GM12878 (cell line): ENCODE measurements around the gene PSORS1C2. TPM values are rescaled to one million over a fixed set of nuclear protein-coding genes. Genes with fewer than 3 reads are reported as not detected.

Source experiments
- ATAC-seq: fragments of 200-7000 bp; cut with Tn5 transposase; 3 replicates; pipeline ENCODE4 v1.9.1; 2020; ENCODE audit warnings: mild to moderate bottlenecking, moderate library complexity
- BruUV-seq: library from RNA; stranded (reverse); fragments of 400-500 nt; replicated peaks from 2 replicates; lab custom pipeline; 2021; lab: Mats Ljungman, UMichigan
- CTCF ChIA-PET: fragments of 300-600 bp; sonication (Branson Sonifier 250); formaldehyde crosslinking; extraction: SDS; loops from one replicate; lab custom pipeline; 2021; ENCODE audit warnings: inconsistent platforms; lab: Yijun Ruan, JAX
- POLR2A ChIA-PET: fragments of 350-600 bp; formaldehyde crosslinking; extraction: SDS; loops from one replicate; lab custom pipeline; 2021; ENCODE audit warnings: inconsistent platforms; lab: Charles Lee
- RAD21 ChIA-PET: fragments of 300-600 bp; sonication (Branson Sonifier 250); formaldehyde crosslinking; loops from one replicate; lab custom pipeline; 2023; ENCODE audit warnings: antibody characterized with exemption; ENCODE audit not compliant: unreplicated experiment; lab: Charles Lee
- SMC1A ChIA-PET: fragments of 300-600 bp; sonication (Branson Sonifier 250); formaldehyde crosslinking; loops from one replicate; lab custom pipeline; 2023; ENCODE audit not compliant: unreplicated experiment, uncharacterized antibody; lab: Charles Lee
- DNase-seq: peaks from one replicate; pipeline ENCODE4 v3.0.0-alpha.2; 2011; ENCODE audit warnings: low read depth, low spot score
- FAIRE-seq: peaks from 3 replicates; lab custom pipeline; 2011; peaks lifted over from hg19 to GRCh38; lab: Jason Lieb, UNC
- H2AFZ ChIP-seq: 2 replicates; pipeline ENCODE4 v1.6.0; 2011; ENCODE audit warnings: low read depth, low read length, control low read depth; ENCODE audit not compliant: control insufficient read depth
- H3K27ac ChIP-seq: 2 replicates; pipeline ENCODE4 v1.5.1; 2011; ENCODE audit warnings: control low read depth; ENCODE audit not compliant: control insufficient read depth, insufficient read depth
- H3K27me3 ChIP-seq, 2 experiments: replicated peaks in 1 of 2; 2 replicates each; pipeline versions ENCODE4 v1.6.0 to v1.6.1; 2011; ENCODE audit warnings: low read length in 1 of 2; ENCODE audit not compliant: control insufficient read depth in 2 of 2, insufficient read depth in 2 of 2
- H3K36me3 ChIP-seq, 2 experiments: 2 replicates each; pipeline ENCODE4 v1.5.1; 2011; ENCODE audit warnings: low read length in 1 of 2; ENCODE audit not compliant: control insufficient read depth in 2 of 2, insufficient read depth in 2 of 2
- H3K4me1 ChIP-seq: 2 replicates; pipeline ENCODE4 v1.6.1; 2011; ENCODE audit warnings: mild to moderate bottlenecking, low read length, moderate library complexity, mixed read lengths; ENCODE audit not compliant: control insufficient read depth, insufficient read depth
- H3K4me2 ChIP-seq: 2 replicates; pipeline ENCODE4 v1.6.0; 2011; ENCODE audit warnings: control low read depth; ENCODE audit not compliant: control insufficient read depth, insufficient read depth
- H3K4me3 ChIP-seq: fragments of 200-600 bp; sonication (generic); 2 replicates; pipeline ENCODE4 v1.5.1; 2016
- H3K79me2 ChIP-seq: 2 replicates; pipeline ENCODE4 v1.6.0; 2011; ENCODE audit warnings: low read length; ENCODE audit not compliant: control insufficient read depth, insufficient read depth
- H3K9ac ChIP-seq: 2 replicates; pipeline ENCODE4 v1.8.0; 2011; ENCODE audit warnings: low read length, control low read depth, mixed read lengths; ENCODE audit not compliant: control insufficient read depth, insufficient read depth
- H3K9me3 ChIP-seq: replicated peaks from 3 replicates; pipeline ENCODE4 v1.5.1; 2011; ENCODE audit warnings: mild to moderate bottlenecking, low read length; ENCODE audit not compliant: control insufficient read depth, insufficient read depth
- H4K20me1 ChIP-seq: 2 replicates; pipeline ENCODE4 v1.6.0; 2011; ENCODE audit not compliant: control insufficient read depth, insufficient read depth
- BACH1 ChIP-seq: fragments of 450-650 bp; IDR thresholded peaks from 2 replicates; pipeline ENCODE4 v1.6.1; 2017; ENCODE audit warnings: mild to moderate bottlenecking, borderline replicate concordance
- ETV6 ChIP-seq, 2 experiments: fragments of 450-650 bp in 1 of 2; IDR thresholded peaks in 1 of 2; conservative IDR thresholded peaks in 1 of 2; 2 replicates each; pipeline ENCODE4 v1.6.1; 2014; ENCODE audit warnings: antibody characterized with exemption in 1 of 2, borderline replicate concordance in 1 of 2, low read depth in 1 of 2, mild to moderate bottlenecking in 1 of 2, moderate library complexity in 1 of 2
- FOS ChIP-seq: IDR thresholded peaks from 3 replicates; pipeline ENCODE4 v1.6.1; 2011; ENCODE audit warnings: borderline replicate concordance; ENCODE audit not compliant: insufficient read length; ENCODE audit errors: extremely low read depth
- JUNB ChIP-seq: IDR thresholded peaks from 2 replicates; pipeline ENCODE4 v1.6.1; 2016; ENCODE audit warnings: antibody characterized with exemption, mild to moderate bottlenecking
- MLLT1 ChIP-seq: fragments of 450-650 bp; IDR thresholded peaks from 2 replicates; pipeline ENCODE4 v1.6.1; 2016; ENCODE audit warnings: mild to moderate bottlenecking
- NFIC ChIP-seq: IDR thresholded peaks from 2 replicates; pipeline ENCODE4 v1.6.1; 2012; ENCODE audit warnings: low read depth, mild to moderate bottlenecking, inconsistent platforms, low read length, moderate library complexity
- NR2C2 ChIP-seq: IDR thresholded peaks from 2 replicates; pipeline ENCODE4 v1.6.1; 2011; ENCODE audit warnings: borderline replicate concordance, low read depth; ENCODE audit not compliant: control insufficient read depth, insufficient read length
- RCOR1 ChIP-seq: conservative IDR thresholded peaks from 2 replicates; pipeline ENCODE4 v1.6.1; 2012; ENCODE audit warnings: low read depth, low read length, improper control_type of control experiment
- SMAD1 ChIP-seq: fragments of 450-650 bp; IDR thresholded peaks from 2 replicates; pipeline ENCODE4 v1.6.1; 2018; ENCODE audit warnings: mild to moderate bottlenecking, low read depth; ENCODE audit not compliant: partially characterized antibody
- WGBS: methylation state at CpG from one replicate; pipeline ENCODE4 v1.1.6; 2016; ENCODE audit warnings: low lambda C conversion rate; ENCODE audit not compliant: insufficient replicate concordance, insufficient coverage; ENCODE audit errors: missing lambda C conversion rate; 5-methylcytosine and 5-hydroxymethylcytosine counted together
- in situ Hi-C: fragments of 300-500 bp; cut with MboI; formaldehyde crosslinking; loops from 9 replicates; pipeline ENCODE4 v1.14.3; 2018; ENCODE audit warnings: mixed read lengths
- intact Hi-C: fragments of 100-400 bp; cut with micrococcal nuclease; formaldehyde crosslinking; loops from one replicate; pipeline ENCODE4 v1.14.2; 2022; ENCODE audit not compliant: unreplicated experiment
- polyA plus RNA-seq, 11 experiments: library from polyadenylated mRNA; depleted of rRNA in 4 of 11; unstranded in 6 of 11; stranded (reverse) in 5 of 11; fragments of >200 nt; fragmentation: Nextera tagmentation in 4 of 11; fragmentation: Illumina TruSeq in 1 of 11; extraction: Ambion mirVana in 4 of 11; extraction: Trizol in 1 of 11; gene quantifications; 1 replicate in 1 of 11; 2 replicates in 10 of 11; pipeline versions ENCODE4 v1.2.1 to v1.2.3, GENCODE V29; 2011 to 2016; ENCODE audit warnings: inconsistent platforms in 2 of 11, missing spikeins in 2 of 11, low read depth in 1 of 11
- total RNA-seq, 4 experiments: library from RNA; depleted of rRNA in 3 of 4; stranded (reverse); fragments of >200 nt in 3 of 4; fragmentation: Illumina TruSeq in 1 of 4; extraction: Trizol in 1 of 4; gene quantifications; 2 replicates each; pipeline versions ENCODE4 v1.2.1 to v1.2.3, GENCODE V29; 2013 to 2021

PSORS1C2 gene
- total and polyA plus RNA-seq, 10 of the 15 experiments (the other 5 are each of a cell fraction or from before 2014, with no cell fraction given): not detected

GRCh38 chr6:31144296-31144969 lies 5.6 kb upstream of the PSORS1C2 start:
- POLR2A ChIA-PET: no interaction called here
- Histone ChIP-seq H4K20me1 (no peaks in the 10 kb centered on the region), H3K9ac (no peak overlapping the region), H3K4me1 (peaks cover 4% of the 10 kb centered on the region; the same call in 1 of the 2 replicates), H3K79me2 (no peaks in the 10 kb centered on the region), H2AFZ (no peak overlapping the region), H3K4me2 (no peak overlapping the region), H3K27me3 (no peaks in the 10 kb centered on the region), H3K9me3 (no peaks in the 10 kb centered on the region), H3K27ac (no peak overlapping the region), H3K4me3 (no peak overlapping the region), H3K36me3 (peaks cover 0 to 4% of the 10 kb centered on the region in 2 experiments; a peak in 1 of 4 replicates)
- intact Hi-C loops: no loop called here
- SMC1A ChIA-PET: interaction anchor here (2.0 kb wide), 1 partner anchor 48 kb away, joined by 10 read pairs; no protein-coding TSS in a partner anchor
- FAIRE-seq (no peak), ATAC-seq (no peak), DNase-seq (no peak)
- WGBS: 93% methylated on average over 17 of the region's 18 CpGs
- TF ChIP-seq FOS (no peak), SMAD1 (no peak), MLLT1 (no peak), JUNB (no peak), ETV6 (conservative IDR thresholded peaks at IDR 0.05 in 1 of 2, IDR thresholded peaks at IDR 0.05 in 1 of 2; ENCODE audit: borderline replicate concordance in 1 of 2, low read depth in 1 of 2) (no peak), RCOR1 (no peak), BACH1 (no peak), NR2C2 (no peak), NFIC (no peak)
- in situ Hi-C loops: no loop called here
- RAD21 ChIA-PET: no interaction called here
- CTCF ChIA-PET: interaction anchor here (1.4 to 22.9 kb wide), 2 partner anchors 49 to 222 kb away, joined by 4 to 326 read pairs; no protein-coding TSS in a partner anchor
- no TSS peak for BruUV-seq
